Measurements from ENCODE around the gene MRPL44. TPM values are rescaled to one million over a fixed set of nuclear protein-coding genes. Genes with fewer than 3 reads are reported as not detected.

Gene MRPL44
- total RNA-seq, 4 donors from 2014 or later = 25.8 to 40.6 (median 33.7) TPM

DNA sequence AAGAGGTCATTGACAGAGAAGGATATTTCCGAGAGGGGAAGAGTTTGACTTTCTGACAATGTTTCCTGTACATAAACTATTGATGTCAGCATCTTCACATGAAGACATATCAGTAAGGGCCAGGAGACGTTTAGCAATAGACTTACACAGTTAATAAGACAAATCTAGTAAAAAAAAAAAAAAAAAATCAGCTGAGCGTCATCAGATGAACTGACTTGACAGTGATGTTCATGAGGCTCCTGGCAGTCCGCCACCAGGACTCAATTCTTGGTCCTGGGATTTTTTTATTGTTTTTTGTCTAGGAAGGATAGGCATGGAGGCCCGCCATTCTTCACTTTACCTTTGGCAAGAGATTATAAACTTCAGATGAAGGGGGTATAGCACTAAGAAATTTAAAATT is 14.5 kb downstream of the MRPL44 start:
- in situ Hi-C loops (cut with MboI; ENCODE audit: low sequenced_read_pairs in 4 of 4) = loop anchor here in 3 of 4 donors (25.0 kb wide), 2 partner anchors 591 to 616 kb away; partner anchors contain the start of gene CUL3 (in 2 of the 3)
- TF ChIP-seq CTCF (IDR thresholded peaks at IDR 0.05 in 4 of 5, conservative IDR thresholded peaks at IDR 0.05 in 1 of 5) = no peak
- no peak for TF ChIP-seq POLR2A (IDR thresholded peaks at IDR 0.05)

GRCh38 chr2:223972656-223973102 is 15.4 kb downstream of the MRPL44 start:
- in situ Hi-C loops (cut with MboI; ENCODE audit: low sequenced_read_pairs in 4 of 4) = loop anchor here in 3 of 4 donors (25.0 kb wide), 2 partner anchors 590 to 615 kb away; partner anchors contain the start of gene CUL3 (in 2 of the 3)
- no peak for ATAC-seq
- no peaks in the 10 kb centered on the region for H3K4me1 ChIP-seq

More for the DNA sequence above, 14.5 kb downstream of the MRPL44 start:
- DNase-seq = no peak
- H3K9me3 ChIP-seq = no peaks in the 10 kb centered on the region
- H3K36me3 ChIP-seq = peaks cover 0 to 20% of the 10 kb centered on the region in 2 donors
- no peaks in the 10 kb centered on the region for H3K4me1 ChIP-seq
- no peak for ATAC-seq
- no peaks in the 10 kb centered on the region for H3K27me3 ChIP-seq
- no peak overlapping the region for H3K4me3 ChIP-seq
- no peak overlapping the region for H3K27ac ChIP-seq
- intact Hi-C loops (cut with DNase I; ENCODE audit: low total_unique reads) = no loop called here

GRCh38 chr2:223973606-223974005 is 16.3 kb downstream of the MRPL44 start:
- no peak for ATAC-seq
- TF ChIP-seq POLR2A (IDR thresholded peaks at IDR 0.05) (no peak), CTCF (IDR thresholded peaks at IDR 0.05 in 4 of 5, conservative IDR thresholded peaks at IDR 0.05 in 1 of 5) (no peak)
- Histone ChIP-seq H3K4me3 (no peak overlapping the region), H3K4me1 (no peaks in the 10 kb centered on the region), H3K27ac (no peak overlapping the region), H3K9me3 (no peaks in the 10 kb centered on the region), H3K27me3 (no peaks in the 10 kb centered on the region), H3K36me3 (peaks cover 0 to 1% of the 10 kb centered on the region in 2 donors)
- DNase-seq = no peak
- in situ Hi-C loops (cut with MboI; ENCODE audit: low sequenced_read_pairs in 4 of 4) (loop anchor here in 3 of 4 donors (25.0 kb wide), 2 partner anchors 589 to 614 kb away; partner anchors contain the start of gene CUL3 (in 2 of the 3)), intact Hi-C loops (cut with DNase I; ENCODE audit: low total_unique reads) (no loop called here)

More at GRCh38 chr2:223972656-223973102, 15.4 kb downstream of the MRPL44 start:
- no peak overlapping the region for H3K4me3 ChIP-seq
- no peak for DNase-seq
- intact Hi-C loops (cut with DNase I; ENCODE audit: low total_unique reads) = no loop called here
- no peaks in the 10 kb centered on the region for H3K9me3 ChIP-seq
- no peaks in the 10 kb centered on the region for H3K27me3 ChIP-seq
- TF ChIP-seq POLR2A (IDR thresholded peaks at IDR 0.05) (no peak), CTCF (IDR thresholded peaks at IDR 0.05 in 4 of 5, conservative IDR thresholded peaks at IDR 0.05 in 1 of 5) (no peak)
- H3K27ac ChIP-seq = no peak overlapping the region
- H3K36me3 ChIP-seq = peaks cover 0 to 10% of the 10 kb centered on the region in 2 donors

DNA sequence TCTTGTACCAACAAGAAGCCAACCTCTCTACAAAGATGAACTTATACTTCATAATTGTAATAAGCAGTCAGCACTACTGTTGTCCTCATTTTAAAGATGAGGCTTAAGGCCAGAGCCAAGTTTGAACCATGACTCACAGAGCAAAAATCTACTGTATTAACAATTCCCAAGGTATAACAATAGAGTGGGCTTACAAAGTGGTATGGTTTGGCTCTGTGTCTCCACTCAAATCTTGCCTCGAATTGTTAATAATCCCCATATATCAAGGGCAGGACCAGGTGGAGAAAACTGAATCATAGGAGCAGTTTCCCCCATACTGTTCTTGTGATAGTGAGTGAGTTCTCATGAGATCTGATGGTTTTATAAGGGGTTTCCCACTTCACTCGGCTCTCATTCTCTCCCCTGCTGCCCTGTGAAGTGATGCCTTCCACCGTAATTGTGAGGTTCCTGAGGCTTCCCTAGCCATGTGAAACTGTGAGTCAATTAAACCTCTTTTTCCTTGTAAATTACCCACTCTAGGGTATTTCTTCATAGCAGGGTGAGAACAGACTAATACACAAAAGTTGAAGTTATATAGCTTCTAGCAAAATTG is 19.5 kb downstream of the MRPL44 start:
- no peak overlapping the region for H3K27ac ChIP-seq
- H3K4me1 ChIP-seq = no peaks in the 10 kb centered on the region
- H3K36me3 ChIP-seq = no peaks in the 10 kb centered on the region
- H3K27me3 ChIP-seq = no peaks in the 10 kb centered on the region
- DNase-seq = no peak
- ATAC-seq = no peak
- no peak overlapping the region for H3K4me3 ChIP-seq
- in situ Hi-C loops (cut with MboI; ENCODE audit: low sequenced_read_pairs in 4 of 4) = no loop called here
- intact Hi-C loops (cut with DNase I; ENCODE audit: low total_unique reads) = no loop called here
- no peaks in the 10 kb centered on the region for H3K9me3 ChIP-seq
- no peak for TF ChIP-seq CTCF (IDR thresholded peaks at IDR 0.05 in 4 of 5, conservative IDR thresholded peaks at IDR 0.05 in 1 of 5)
- no peak for TF ChIP-seq POLR2A (IDR thresholded peaks at IDR 0.05)
